Measurements from ENCODE around the gene COMP.

COMP gene

GRCh38 chr19:18832306-18833140 lies 41.4 kb upstream of the COMP start:
- H3K27ac ChIP-seq (ENCODE audit: low read depth, low read length), result peak overlapping the region; percentile 62
- H3K79me2 ChIP-seq (ENCODE audit: control insufficient read depth, low read length), result peaks cover 61% of the 10 kb centered on the region
- TF ChIP-seq EZH2phosphoT487 (IDR thresholded peaks at IDR 0.05; ENCODE audit: borderline replicate concordance, low read length), result no peak
- peak; percentile 13 for TF ChIP-seq CTCF (IDR thresholded peaks at IDR 0.05; ENCODE audit: low read depth, low read length, poor library complexity, severe bottlenecking)
- H3K4me1 ChIP-seq (ENCODE audit: control insufficient read depth, low read length), result peaks cover 38% of the 10 kb centered on the region
- no peaks in the 10 kb centered on the region for H3F3A ChIP-seq (ENCODE audit: control insufficient read depth, insufficient read depth)
- peaks cover 42% of the 10 kb centered on the region for H4K20me1 ChIP-seq (ENCODE audit: control insufficient read depth, insufficient read depth, low read depth, low read length)
- peak overlapping the region; percentile 95 for H3K4me3 ChIP-seq (ENCODE audit: low read length)
- H3K9me3 ChIP-seq (ENCODE audit: control insufficient read depth, insufficient read depth, low read length), result peaks cover 5% of the 10 kb centered on the region; the same call in 1 of the 2 replicates
- peak overlapping the region; percentile 92 for H3K4me2 ChIP-seq (ENCODE audit: low read length)
- H3K9me2 ChIP-seq (replicated peaks; ENCODE audit: control insufficient read depth, low read length), result no peaks in the 10 kb centered on the region
- H3K36me3 ChIP-seq (ENCODE audit: control insufficient read depth, low read length), result peaks cover 52% of the 10 kb centered on the region
- no peaks in the 10 kb centered on the region for H3K27me3 ChIP-seq (ENCODE audit: control insufficient read depth, low read length)

- Histone ChIP-seq H3K79me2 (ENCODE audit: control insufficient read depth, low read length) (peaks cover 53% of the 10 kb centered on the region), H3K27ac (ENCODE audit: low read depth, low read length) (peak within 1 kb of the TSS; percentile 62), H3K36me3 (ENCODE audit: control insufficient read depth, low read length) (peaks cover 43% of the 10 kb centered on the region), H4K20me1 (ENCODE audit: control insufficient read depth, insufficient read depth, low read depth, low read length) (peaks cover 35% of the 10 kb centered on the region), H3K9me2 (replicated peaks; ENCODE audit: control insufficient read depth, low read length) (no peaks in the 10 kb centered on the region), H3K4me3 (ENCODE audit: low read length) (peak within 1 kb of the TSS; percentile 95), H3K9me3 (ENCODE audit: control insufficient read depth, insufficient read depth, low read length) (peaks cover 13% of the 10 kb centered on the region), H3K27me3 (ENCODE audit: control insufficient read depth, low read length) (no peaks in the 10 kb centered on the region), H3K4me2 (ENCODE audit: low read length) (peak within 1 kb of the TSS; percentile 92), H3K4me1 (ENCODE audit: control insufficient read depth, low read length) (peaks cover 31% of the 10 kb centered on the region), H3F3A (ENCODE audit: control insufficient read depth, insufficient read depth) (no peaks in the 10 kb centered on the region)
- TF ChIP-seq CTCF (IDR thresholded peaks at IDR 0.05; ENCODE audit: low read depth, low read length, poor library complexity, severe bottlenecking) (peak; percentile 11), EZH2phosphoT487 (IDR thresholded peaks at IDR 0.05; ENCODE audit: borderline replicate concordance, low read length) (no peak)
Measured at GRCh38 chr19:18831524-18832305, 40.6 kb upstream of the COMP start, which contains the start of gene UPF1. Gene UPF1 (plus strand): TSS chr19:18831959. CDS start chr19:18832210, 251 bp downstream.

GRCh38 chr19:18830488-18830887 lies 39.4 kb upstream of the COMP start:
- TF ChIP-seq EZH2phosphoT487 (IDR thresholded peaks at IDR 0.05; ENCODE audit: borderline replicate concordance, low read length) (no peak), CTCF (IDR thresholded peaks at IDR 0.05; ENCODE audit: low read depth, low read length, poor library complexity, severe bottlenecking) (no peak)
- H3K27me3 ChIP-seq (ENCODE audit: control insufficient read depth, low read length), result no peaks in the 10 kb centered on the region
- peaks cover 17% of the 10 kb centered on the region for H3K9me3 ChIP-seq (ENCODE audit: control insufficient read depth, insufficient read depth, low read length)
- peaks cover 41% of the 10 kb centered on the region for H3K79me2 ChIP-seq (ENCODE audit: control insufficient read depth, low read length)
- peaks cover 24% of the 10 kb centered on the region for H3K4me1 ChIP-seq (ENCODE audit: control insufficient read depth, low read length)
- peaks cover 31% of the 10 kb centered on the region for H3K36me3 ChIP-seq (ENCODE audit: control insufficient read depth, low read length)
- no peaks in the 10 kb centered on the region for H3K9me2 ChIP-seq (replicated peaks; ENCODE audit: control insufficient read depth, low read length)
- peaks cover 25% of the 10 kb centered on the region for H4K20me1 ChIP-seq (ENCODE audit: control insufficient read depth, insufficient read depth, low read depth, low read length)
- H3K4me2 ChIP-seq (ENCODE audit: low read length), result no peak overlapping the region
- H3F3A ChIP-seq (ENCODE audit: control insufficient read depth, insufficient read depth), result no peaks in the 10 kb centered on the region
- H3K4me3 ChIP-seq (ENCODE audit: low read length), result no peak overlapping the region
- H3K27ac ChIP-seq (ENCODE audit: low read depth, low read length), result no peak overlapping the region
